Posterior cingulate gyrus (tissue), 11 donors: Measurements from ENCODE around the gene GRK3.
"Not testable (repeated sequence)": the region's sequence is repeated elsewhere in the genome, so short reads cannot be mapped to it uniquely, and the experiment has no call there.

Source experiments
- DNase-seq, 10 donors: peaks; one replicate each; pipeline versions ENCODE4 v3.0.0 to v3.0.0-alpha.2; 2020 to 2021; ENCODE audit warnings: mixed read lengths in 3 of 10
- intact Hi-C: fragments of 100-400 bp; cut with DNase I; formaldehyde crosslinking; loops from one replicate; pipeline ENCODE4 v1.15.1; 2023

Gene GRK3

DNA sequence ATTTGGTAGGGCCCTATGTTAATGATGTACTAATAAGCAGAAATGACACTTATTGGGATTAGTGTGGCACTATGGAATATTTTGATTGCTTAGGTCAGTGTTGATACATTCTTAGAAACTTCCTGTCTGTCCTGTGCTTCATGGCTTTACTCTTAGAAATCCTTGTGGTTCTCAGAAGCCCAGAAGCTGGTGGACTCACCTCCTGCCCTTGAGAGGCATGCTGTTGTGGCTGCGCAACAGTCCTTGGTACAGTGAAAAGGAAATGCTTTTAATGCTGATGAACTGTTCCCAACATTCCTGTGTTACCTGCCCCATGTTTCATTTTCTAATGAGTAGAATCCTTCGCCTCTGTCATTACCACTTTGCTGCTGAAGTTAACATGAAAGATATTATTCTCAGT is 125.2 kb downstream of the GRK3 start:
- intact Hi-C loops: loop anchor here (10.0 kb wide), 1 partner anchor 65 kb away; no protein-coding TSS in a partner anchor
- DNase-seq: no peak

DNA sequence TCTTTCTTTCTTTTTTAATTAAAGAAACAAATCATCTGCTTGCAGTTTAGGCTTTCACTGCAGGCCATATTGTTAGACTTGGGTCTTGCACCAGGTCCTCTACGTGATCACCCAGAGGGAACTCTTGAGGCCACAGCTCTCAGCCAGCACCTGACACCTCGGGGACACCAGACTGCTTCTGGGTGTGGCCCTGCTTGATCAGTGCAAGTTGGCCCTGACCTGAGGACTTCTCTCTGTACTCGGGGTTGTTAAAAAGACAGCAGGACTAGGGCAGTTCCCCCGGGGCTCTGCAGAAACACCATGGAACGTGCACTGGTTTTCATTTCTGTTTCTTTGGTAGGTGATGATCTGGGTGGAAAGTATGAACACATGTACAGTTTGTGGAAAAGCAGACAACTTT is 126.3 kb downstream of the GRK3 start:
- intact Hi-C loops: no loop called here
- no peak for DNase-seq

DNA sequence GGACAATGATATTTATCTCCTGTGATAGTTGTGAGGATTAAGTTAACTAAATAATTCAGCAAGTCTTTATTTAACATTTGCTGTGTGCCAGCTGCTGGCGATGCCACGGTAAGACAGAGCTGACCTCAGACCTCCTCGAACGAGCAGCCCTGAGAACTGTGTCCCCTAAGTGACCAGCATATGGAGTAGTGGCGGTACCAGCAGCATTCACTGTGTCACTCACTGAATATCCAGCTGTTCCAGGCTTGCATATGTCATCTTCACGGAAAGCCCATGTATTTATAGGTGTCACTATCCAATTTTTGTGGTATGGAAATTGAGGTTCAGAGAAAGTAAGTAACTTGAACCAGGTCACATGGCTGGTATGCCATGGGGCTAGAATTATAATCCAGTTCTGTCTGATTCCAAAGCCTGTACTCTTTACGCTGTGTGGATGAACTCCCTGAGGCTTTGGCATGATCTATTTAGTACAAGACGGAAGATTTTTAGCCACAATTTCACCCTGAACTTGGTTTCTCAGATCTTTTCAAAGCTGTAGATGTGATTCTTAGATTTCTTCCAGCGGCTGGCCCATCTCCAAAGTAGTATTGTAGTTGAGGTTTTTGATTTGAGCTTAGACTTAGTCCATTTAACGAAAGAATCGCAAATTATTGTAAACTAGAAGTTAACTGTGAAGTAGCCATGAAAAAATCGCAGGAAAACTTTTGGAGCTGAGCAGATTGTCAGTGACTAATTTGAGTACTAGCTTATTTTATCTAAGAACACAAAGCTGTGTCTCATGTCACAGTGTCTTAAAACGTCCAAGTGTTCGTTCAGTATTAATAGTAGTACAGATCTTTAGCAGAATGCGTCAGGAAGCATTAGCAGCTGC is 128.2 kb downstream of the GRK3 start:
- intact Hi-C loops: no loop called here
- DNase-seq: peak in 1 of 10 donors; percentile 51

DNA sequence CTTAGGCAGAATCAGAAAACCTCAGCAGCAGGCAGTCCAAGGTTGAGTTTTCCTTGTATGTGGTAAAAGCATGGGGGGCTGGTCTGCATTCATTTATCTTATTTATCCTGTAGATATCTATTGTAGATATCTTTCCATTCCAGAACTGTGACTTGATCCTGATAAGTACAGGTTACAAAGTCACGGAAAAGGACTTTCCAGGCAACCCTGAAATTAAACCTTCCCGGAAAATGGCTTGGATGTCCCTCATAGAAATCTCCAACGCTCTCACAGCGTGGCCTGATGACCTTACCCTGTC is 128.7 kb downstream of the GRK3 start:
- DNase-seq: no peak
- intact Hi-C loops: no loop called here

DNA sequence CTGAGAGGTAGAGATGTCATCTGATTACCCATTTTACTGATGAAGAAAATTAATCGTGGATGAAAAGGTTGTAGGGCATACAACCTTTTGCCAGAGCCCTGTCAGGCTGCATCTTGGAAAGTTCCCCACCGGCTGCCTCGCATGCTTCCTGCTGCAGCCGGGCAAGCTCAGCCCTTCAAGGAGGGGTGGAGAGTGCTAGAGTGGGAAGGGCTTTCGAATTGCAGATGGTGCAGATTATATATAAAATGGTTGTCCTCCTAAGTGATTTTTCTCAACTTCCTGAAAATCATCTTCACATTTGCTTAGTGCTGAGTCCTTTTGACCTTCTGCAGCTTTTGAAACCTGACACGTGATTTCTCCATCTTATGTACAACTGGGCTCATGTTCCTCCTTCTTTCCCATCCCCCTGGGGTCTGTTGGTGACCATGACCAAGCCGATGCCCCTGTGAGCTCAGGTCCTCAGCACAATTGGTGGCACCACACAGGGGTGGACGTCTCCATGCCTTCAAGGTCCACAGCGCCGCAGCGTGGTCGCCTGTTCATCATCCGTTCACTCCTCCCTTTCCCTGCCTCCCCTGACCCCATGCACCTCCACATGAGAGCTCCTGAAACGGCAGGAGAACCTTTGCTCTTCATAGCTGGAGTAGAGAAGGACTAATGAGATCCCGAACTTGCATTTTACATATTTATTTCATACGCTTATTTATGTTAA is 129.9 kb downstream of the GRK3 start:
- intact Hi-C loops: no loop called here
- peak in 1 of 10 donors; percentile 74 for DNase-seq

DNA sequence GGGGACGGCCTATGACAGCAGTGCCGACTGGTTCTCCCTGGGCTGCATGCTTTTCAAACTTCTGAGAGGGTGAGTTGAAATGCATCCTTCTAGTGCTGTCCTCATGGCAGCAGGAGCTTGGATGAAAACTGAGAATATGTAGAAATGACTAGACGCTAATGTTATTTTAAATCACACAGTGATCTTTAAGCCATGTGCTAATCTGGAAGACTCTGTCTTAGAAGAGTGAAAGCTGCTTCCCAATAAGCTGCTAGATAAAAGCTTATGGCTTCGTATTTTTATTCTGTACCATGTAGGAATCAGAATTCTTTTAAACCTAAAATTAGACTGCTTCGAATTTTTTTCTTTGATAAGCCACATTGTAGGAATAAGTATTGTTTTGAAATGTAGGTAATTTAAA is 130.7 kb downstream of the GRK3 start:
- intact Hi-C loops: no loop called here
- DNase-seq: no peak

DNA sequence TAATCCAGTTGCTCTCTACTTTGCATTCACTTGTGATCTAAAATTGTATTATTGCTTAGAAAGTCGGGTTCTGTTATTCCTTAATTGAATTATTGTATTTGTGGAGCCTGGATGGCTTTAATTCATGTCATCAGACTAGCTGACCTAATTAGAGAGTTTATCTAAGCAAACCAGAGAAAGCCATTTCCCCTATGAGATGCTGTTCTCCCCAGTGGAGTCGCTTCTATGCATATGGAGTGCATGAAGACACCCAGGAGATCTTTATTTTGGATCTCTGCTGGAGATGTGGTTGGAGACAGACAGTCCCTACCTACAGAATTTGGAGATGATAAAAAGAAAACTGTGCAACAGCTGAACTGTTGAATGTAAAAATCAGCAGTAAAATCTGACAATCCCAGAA is 132.3 kb downstream of the GRK3 start:
- no peak for DNase-seq
- intact Hi-C loops: no loop called here

DNA sequence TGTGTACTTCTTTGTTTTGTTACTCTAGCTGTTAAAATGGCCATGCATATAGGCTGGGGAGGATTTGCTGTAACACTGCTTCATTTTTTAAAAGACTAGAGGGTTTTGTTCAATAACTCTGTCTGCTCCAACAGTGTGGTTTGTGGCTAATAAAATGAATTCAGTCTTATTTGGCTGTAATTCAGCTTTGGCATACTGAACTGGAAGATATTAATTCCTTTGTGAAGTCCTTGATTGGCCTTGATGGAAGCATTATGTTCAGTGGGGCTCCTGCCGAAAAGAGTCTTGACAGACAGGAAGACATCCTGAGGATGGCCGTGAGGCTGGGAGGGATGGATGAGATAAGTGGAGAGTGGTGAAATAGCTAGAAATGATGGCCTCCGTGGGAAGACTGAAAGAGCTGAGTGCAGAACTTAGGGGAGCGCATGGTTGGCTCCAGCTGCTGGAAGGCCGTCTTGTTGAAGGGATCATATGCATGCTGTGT is 132.7 kb downstream of the GRK3 start:
- intact Hi-C loops: no loop called here
- no peak for DNase-seq

DNA sequence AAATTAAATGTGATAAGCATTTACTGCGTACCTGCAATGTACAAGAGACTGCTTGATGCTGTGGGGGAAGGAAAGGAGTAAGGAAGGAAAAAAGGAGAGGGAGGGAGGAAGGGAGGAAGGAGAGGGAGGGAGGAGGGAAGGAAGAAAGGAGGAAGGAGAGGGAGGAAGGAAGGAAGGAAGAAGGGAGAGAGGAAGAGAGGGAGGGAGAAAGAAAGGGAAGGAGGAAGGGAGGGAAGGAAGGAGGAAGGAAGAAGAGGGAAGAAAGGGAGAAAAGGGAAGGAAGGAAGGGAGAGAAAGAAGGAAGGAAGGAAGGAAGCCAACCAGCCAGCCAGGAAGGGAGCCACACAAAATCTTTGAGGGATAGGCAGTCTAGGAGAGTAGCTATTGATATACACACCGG is 133.5 kb downstream of the GRK3 start:
- no peak for DNase-seq
- intact Hi-C loops: no loop called here

DNA sequence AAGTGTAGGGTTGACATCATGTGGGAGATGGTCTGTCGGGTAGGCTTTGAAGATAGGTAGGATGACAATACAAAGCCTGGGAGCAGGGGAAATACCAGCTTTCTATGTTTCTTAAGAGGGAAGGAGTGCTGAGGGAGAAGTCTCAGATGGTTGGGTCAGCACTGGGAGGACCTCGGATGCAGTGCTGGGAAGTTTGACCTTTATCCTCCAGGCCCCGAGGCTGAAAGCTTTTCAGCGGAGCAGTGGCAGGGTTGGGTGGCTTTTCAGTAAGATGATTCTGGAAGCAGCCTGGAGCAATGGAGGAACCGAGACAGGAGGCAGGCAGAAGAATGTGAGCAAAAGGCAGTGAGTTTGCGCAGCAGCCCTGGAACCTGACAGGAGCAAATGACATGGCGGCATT is 134.0 kb downstream of the GRK3 start:
- intact Hi-C loops: no loop called here
- DNase-seq: no peak

DNA sequence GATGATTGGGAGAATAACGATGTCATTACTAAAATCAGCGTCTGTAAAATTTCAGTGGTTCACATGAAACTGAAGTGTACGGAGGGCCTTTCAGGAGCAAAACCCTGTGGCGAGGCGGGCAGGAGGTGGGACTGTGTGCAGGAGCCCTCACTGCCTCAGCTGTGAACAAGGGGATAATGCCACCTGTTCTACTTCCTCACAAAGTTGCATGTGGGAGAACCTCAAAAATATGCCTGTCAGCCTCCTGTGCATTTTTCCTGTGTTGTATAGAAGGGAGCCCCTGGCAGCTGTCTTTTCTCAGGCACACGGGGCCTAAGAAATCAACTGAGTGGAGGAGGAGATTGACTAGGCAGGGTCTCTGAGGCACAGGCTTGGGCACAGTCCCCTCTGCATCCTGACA is 134.5 kb downstream of the GRK3 start:
- intact Hi-C loops: no loop called here

DNA sequence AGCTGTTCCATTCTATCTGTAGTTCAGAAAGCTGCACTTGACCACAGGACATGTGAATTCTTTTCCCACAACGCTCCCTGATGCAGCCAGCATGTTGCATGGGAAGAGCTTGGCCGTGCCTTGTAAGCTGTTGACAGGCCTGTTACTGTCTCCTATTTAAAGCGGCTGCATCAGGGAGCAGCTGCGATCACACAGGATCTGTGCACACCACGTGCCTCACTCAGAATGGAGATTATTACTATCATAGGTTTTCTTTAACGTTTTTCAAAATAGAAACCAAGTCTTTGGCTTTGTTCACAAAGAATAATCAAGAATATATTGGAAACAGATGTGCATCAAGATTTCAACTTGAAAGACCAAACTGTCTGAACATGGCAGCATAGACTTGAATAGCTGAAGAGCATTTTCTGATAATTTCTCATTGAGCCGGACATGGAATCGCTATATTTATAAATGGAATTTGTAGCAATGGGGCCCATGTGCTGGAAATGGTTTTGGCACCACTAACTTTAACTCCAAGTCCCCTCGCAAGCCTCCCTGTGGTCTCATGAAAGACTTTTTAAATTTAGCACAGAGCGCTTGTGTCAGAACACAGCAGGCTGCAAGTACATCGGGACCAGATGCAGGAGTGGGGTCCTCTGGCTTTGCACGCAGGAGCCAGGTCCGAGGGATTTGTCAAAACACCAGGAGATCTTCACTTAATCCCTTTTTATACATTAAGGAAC is 136.7 kb downstream of the GRK3 start:
- DNase-seq: peak; percentile 25 to 93 (median 53)
- intact Hi-C loops: loop anchor here (5.0 to 10.0 kb wide), 3 partner anchors 64 to 254 kb away; no protein-coding TSS in a partner anchor

More for the DNA sequence above, 134.5 kb downstream of the GRK3 start:
- no peak for DNase-seq

DNA sequence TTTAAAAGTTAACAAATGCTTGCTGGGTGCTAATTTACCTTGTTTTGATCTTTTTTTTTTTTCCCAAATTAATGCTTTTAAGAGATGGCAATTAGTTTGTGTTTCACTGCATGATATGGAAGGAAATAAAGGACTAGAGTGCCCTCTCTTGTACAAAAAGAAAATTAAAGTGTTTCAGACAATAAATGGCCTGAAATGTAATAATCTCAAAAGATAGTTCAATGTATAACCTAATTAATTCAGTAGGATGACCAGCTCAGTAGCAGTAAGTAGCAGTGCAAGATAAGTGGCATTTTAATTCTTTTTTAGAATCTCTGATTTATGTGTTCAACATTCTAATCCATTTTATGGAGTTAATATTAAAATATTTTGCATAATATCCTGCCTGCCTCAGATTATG is 137.6 kb downstream of the GRK3 start:
- no peak for DNase-seq
- intact Hi-C loops: loop anchor here (1.0 to 10.0 kb wide), 4 partner anchors 63 to 255 kb away; no protein-coding TSS in a partner anchor

DNA sequence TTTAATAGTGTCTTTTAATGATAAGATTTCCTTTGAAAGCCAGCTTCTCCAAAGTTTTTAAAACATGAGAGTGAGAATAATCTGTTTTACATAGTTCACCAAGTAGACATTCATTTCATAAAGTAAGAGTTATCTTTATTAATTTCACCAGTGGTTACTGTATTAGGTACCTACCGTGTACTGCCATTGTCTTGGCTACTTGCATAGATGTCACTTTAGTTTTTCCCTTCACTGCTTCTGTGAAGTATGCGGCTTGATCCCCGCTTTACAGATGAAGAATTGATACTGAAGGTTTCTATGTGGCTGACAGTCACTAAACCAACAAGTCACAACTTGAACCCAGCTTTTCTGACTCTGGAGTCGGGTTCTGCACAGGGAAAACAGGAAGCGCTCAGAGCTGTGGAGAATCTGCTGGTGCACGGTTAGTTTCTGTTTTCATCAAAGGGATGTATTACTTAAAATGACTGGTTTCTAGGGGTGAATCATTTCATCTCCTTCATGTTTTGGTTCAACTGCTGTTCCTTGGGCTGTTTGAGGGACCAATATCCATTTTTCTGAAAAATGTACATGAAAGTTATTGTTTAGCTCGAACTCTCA is 138.2 kb downstream of the GRK3 start:
- intact Hi-C loops: loop anchor here (1.0 to 10.0 kb wide), 4 partner anchors 62 to 255 kb away; no protein-coding TSS in a partner anchor
- DNase-seq: no peak

DNA sequence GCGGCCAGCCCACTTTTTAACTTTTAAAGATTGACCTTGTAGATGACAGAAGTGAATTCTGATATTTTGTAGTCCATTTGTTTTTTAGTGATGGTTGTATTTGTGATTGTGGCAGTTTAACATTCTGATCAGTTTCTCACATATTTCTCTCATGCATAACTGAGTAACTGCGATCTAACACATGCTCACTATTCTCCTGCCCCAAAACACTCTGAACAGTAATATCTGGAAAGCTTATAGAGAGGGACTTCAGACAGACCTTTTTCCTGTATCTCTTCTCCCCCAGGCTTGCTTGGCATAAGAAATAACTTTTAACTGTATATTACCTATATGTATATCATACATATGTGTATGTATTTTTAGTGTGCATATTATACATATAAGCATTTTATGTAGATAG is 140.2 kb downstream of the GRK3 start:
- DNase-seq: no peak
- intact Hi-C loops: loop anchor here (5.0 to 10.0 kb wide), 3 partner anchors 60 to 257 kb away; no protein-coding TSS in a partner anchor

DNA sequence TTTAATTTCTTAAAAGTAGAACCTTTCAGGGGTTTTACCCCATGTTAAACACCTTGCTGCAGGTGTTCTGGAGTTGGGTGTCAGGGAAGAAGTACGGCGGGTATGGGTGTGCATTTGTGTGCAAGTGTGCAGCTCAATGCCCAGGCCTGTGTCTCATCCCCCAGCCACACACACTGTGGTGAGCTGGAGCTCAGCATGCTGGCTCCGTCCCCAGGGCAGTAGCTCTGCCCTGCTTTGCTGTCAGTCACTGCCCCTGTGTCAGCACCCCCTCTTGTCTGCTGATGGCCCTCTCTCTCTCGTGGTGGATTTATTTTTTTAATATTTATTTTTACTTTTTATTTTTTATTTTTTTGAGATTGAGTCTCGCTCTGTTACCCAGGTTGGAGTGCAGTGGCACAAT is 141.7 kb downstream of the GRK3 start:
- no peak for DNase-seq
- intact Hi-C loops: loop anchor here (10.0 kb wide), 1 partner anchor 59 kb away; no protein-coding TSS in a partner anchor

DNA sequence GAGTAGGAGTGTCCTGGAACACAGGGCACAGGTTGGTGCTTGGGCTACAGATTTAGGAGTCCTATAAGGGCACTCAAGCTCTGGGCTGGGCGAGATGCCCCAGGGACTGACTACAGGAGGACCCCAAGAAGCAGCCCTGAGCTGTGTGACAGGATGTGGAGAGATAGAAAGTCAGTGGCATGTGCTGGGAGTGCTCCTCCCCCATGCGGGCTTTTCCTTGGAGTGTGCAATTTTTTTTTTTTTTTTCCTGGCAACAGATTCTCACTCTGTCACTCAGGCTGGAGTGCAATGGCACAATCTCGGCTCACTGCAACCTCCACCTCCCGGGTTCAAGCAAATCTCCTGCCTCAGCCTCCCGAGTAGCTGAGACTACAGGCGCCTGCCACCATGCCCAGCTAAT is 144.0 kb downstream of the GRK3 start:
- intact Hi-C loops: loop anchor here (10.0 kb wide), 1 partner anchor 56 kb away; no protein-coding TSS in a partner anchor
- DNase-seq: not testable (repeated sequence)

DNA sequence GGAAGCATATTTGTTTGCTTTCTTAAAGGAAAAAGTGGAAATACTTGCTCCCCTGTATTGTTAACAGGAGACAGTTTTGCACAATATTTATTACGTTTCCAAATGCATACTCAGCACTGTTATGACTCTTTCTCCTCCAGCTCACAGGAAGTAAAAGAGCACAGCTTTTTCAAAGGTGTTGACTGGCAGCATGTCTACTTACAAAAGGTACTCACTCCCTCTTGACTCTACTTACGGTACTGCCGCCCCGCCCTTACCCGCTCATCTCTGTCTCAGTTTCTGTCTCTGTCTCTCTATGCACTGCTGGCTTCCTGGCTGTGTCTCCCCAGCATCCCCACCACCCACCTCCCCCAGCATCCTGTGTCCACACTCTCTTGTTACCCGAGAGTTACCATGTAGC is 145.3 kb downstream of the GRK3 start:
- intact Hi-C loops: loop anchor here (10.0 kb wide), 1 partner anchor 55 kb away; no protein-coding TSS in a partner anchor
- no peak for DNase-seq

DNA sequence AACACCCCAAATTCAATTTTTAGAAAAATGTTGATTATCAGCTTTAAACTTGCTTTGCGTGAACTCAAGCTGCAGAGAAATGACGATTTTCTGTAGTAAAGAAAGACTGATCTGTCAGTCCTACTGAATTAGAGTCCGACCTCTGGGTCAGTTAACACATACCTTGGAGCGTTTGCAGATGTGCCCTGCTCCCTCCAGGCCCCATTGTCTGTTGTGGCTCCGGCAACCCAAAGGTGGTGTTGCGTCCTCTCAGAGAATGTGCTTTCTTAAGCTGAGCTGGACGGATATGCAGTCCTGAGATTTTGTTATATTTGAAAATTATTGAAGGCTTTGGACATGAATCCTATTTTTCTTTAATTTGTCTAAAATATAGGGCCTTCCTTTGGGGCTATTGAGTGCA is 146.0 kb downstream of the GRK3 start:
- intact Hi-C loops: no loop called here

DNA sequence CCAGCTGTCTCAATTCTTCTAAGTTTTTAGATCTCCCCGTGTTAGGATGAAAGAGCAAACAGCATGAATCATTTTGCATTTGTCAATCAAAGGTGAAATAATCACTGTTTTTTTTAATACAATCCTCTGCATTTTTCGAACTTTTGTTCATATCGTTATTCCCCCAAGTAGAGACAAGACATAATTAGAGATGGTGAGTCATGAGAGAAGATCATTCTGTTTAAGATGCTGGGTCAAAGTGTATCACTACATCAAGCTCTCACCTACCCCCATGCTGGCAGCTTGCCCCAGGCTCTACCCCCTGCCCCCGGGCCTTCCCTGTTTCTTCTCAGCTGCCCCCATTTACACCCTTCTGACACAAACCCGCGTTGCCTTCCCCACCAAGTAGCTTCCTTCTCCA is 147.0 kb downstream of the GRK3 start:
- DNase-seq: no peak
- intact Hi-C loops: no loop called here

More for the DNA sequence above, 146.0 kb downstream of the GRK3 start:
- DNase-seq: no peak
